H1 (cell line): Measurements from ENCODE around the gene AMHR2. TPM values are rescaled to one million over a fixed set of nuclear protein-coding genes. Genes with fewer than 3 reads are reported as not detected.

Source experiments
- GTF2F1 ChIP-seq: IDR thresholded peaks from 2 replicates; pipeline ENCODE4 v1.6.1; 2012; ENCODE audit warnings: low read depth, low read length, improper control_type of control experiment, borderline replicate concordance
- KDM4A ChIP-seq: IDR thresholded peaks from one replicate; pipeline ENCODE4 v1.7.1; 2012; ENCODE audit warnings: low read depth, mild to moderate bottlenecking, moderate library complexity, low read length, inconsistent platforms; ENCODE audit not compliant: severe bottlenecking
- POU5F1 ChIP-seq: IDR thresholded peaks from 2 replicates; pipeline ENCODE4 v1.6.1; 2011; ENCODE audit warnings: low read depth, mild to moderate bottlenecking, low read length, moderate library complexity
- polyA plus RNA-seq, 7 experiments: library from polyadenylated mRNA; depleted of rRNA in 3 of 7; stranded (reverse) in 5 of 7; unstranded in 2 of 7; fragments of >200 nt in 5 of 7; fragments of 200-250 nt in 2 of 7; gene quantifications; 1 replicate in 5 of 7; 2 replicates in 1 of 7; 4 replicates in 1 of 7; pipeline versions ENCODE4 v1.2.1 to v1.2.3, GENCODE V29; 2011 to 2013; ENCODE audit warnings: missing spikeins in 2 of 7, mixed read lengths in 2 of 7
- total RNA-seq: library from RNA; stranded (reverse); fragmentation: NEBNext Ultra II Directional; extraction: Animal tissue kit (Norgen Biotek cat#: 25700); gene quantifications from 2 replicates; pipeline ENCODE4 v1.2.1, GENCODE V29; 2021

AMHR2 gene
- total and polyA plus RNA-seq, 2 of the 8 experiments (the other 6 are each of a cell fraction or from before 2014, with no cell fraction given), result 0.29 to 0.35 TPM

DNA sequence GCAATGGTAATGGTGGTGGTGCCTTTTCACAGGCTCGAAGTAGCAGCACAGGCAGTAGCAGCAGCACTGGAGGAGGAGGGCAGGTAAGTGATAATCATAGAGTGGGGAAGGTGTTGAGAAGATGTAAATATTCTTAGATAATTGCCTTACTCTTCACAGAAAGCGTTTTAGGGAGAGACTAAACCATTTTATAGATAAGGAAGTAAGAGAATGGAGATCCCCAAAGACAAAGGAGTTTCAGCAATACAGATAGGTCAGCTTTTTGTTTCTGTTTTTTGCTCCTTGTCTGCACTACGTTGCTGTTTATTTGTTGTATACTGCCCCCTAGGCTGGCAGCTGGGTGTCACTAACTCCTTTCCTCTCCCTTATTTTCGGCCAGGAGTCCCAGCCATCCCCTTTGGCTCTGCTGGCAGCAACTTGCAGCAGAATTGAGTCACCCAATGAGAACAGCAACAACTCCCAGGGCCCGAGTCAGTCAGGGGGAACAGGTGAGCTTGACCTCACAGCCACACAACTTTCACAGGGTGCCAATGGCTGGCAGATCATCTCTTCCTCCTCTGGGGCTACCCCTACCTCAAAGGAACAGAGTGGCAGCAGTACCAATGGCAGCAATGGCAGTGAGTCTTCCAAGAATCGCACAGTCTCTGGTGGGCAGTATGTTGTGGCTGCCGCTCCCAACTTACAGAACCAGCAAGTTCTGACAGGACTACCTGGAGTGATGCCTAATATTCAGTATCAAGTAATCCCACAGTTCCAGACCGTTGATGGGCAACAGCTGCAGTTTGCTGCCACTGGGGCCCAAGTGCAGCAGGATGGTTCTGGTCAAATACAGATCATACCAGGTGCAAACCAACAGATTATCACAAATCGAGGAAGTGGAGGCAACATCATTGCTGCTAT is 41.7 kb upstream of the AMHR2 start (continued):
- TF ChIP-seq GTF2F1, result no peak
- TF ChIP-seq POU5F1, result no peak
- no peak for TF ChIP-seq KDM4A
